ENCODE measurements around the gene OPCML. TPM values are rescaled to one million over a fixed set of nuclear protein-coding genes. Genes with fewer than 3 reads are reported as not detected.

Gene OPCML
- total RNA-seq, 1 experiment from 2014 or later: not detected

DNA sequence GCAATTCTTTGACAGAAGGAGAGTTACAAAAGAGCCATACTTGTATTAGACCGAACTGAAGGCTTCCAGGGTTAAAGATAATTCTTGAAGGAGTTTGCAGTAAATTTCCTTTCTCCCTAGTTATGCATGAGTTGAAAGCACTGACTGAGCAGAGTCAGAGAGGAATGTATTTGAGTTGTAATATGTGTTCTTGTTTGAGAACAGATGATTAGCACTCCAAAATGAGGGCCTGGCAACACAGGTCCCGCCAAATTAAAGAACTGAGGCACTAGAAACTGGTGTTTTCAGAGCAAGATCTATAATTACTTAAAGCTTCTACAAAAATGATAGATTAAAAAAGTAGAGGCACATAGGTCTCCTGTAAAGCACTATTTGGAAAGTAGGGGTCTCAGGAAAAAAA, 970.4 kb downstream of the OPCML start:
- Histone ChIP-seq H3K4me3 (no peak overlapping the region), H3K9me3 (ENCODE audit: insufficient read depth, low read depth) (no peaks in the 10 kb centered on the region), H3K79me2 (ENCODE audit: low read depth) (no peaks in the 10 kb centered on the region), H3K4me2 (no peak overlapping the region), H3F3A (ENCODE audit: insufficient read depth, low read depth) (no peaks in the 10 kb centered on the region), H3K27ac (no peak overlapping the region), H2AFZ (no peak overlapping the region), H3K36me3 (ENCODE audit: low read depth) (no peaks in the 10 kb centered on the region), H3K9me2 (ENCODE audit: insufficient read depth) (no peaks in the 10 kb centered on the region), H4K20me1 (ENCODE audit: insufficient read depth) (no peaks in the 10 kb centered on the region; the same call in 1 of the 2 replicates), H3K27me3 (ENCODE audit: insufficient read depth, low read depth) (no peaks in the 10 kb centered on the region), H3K4me1 (replicated peaks; ENCODE audit: insufficient read depth) (no peaks in the 10 kb centered on the region)
- CTCF ChIA-PET: no interaction called here
- DNase-seq: no peak
- POLR2A ChIA-PET (ENCODE audit: unreplicated experiment): no interaction called here
- BruUV-seq (replicated peaks): no TSS peak
- intact Hi-C loops (cut with micrococcal nuclease; ENCODE audit: unreplicated experiment): no loop called here
- no peak for TF ChIP-seq EZH2 (IDR thresholded peaks at IDR 0.05; ENCODE audit: low read depth)
- TF ChIP-seq, protein P1, sequence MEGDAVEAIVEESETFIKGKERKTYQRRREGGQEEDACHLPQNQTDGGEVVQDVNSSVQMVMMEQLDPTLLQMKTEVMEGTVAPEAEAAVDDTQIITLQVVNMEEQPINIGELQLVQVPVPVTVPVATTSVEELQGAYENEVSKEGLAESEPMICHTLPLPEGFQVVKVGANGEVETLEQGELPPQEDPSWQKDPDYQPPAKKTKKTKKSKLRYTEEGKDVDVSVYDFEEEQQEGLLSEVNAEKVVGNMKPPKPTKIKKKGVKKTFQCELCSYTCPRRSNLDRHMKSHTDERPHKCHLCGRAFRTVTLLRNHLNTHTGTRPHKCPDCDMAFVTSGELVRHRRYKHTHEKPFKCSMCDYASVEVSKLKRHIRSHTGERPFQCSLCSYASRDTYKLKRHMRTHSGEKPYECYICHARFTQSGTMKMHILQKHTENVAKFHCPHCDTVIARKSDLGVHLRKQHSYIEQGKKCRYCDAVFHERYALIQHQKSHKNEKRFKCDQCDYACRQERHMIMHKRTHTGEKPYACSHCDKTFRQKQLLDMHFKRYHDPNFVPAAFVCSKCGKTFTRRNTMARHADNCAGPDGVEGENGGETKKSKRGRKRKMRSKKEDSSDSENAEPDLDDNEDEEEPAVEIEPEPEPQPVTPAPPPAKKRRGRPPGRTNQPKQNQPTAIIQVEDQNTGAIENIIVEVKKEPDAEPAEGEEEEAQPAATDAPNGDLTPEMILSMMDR (conservative IDR thresholded peaks at IDR 0.05): no peak

DNA sequence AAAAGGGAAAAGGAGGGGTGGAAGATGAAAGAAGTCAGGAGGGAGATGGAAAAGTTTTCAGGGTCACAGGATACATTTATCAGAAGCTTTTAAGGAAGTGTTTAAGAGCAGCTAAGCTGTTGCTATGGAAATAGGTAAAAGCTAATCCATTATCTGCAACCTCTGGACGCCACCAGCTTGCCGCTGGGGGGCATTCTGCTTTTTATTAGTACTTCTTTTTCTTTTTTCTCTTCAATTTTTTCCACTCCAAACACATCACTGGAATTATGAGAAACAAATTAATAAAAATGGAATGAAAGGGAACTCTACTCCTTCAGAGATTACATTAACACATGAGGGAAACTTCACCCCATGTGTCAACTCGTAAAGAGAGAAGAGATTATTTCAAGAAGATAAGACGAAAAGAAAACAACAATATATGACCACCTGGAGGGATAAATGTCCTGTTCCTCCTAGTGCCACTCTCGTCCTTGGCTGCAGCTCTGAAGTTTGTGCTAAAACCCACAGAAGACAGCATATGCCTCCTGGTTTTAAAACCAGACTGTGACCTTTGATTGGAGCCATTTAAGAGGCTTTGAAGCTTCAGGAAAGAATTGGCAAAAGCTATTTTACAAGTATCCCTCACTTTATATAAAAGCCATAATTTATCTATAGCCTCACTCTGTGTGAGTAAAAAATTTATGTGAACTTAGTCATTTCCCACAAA, 972.8 kb downstream of the OPCML start:
- no peaks in the 10 kb centered on the region for H3F3A ChIP-seq (ENCODE audit: insufficient read depth, low read depth)
- H3K9me3 ChIP-seq (ENCODE audit: insufficient read depth, low read depth): no peaks in the 10 kb centered on the region
- H3K9me2 ChIP-seq (ENCODE audit: insufficient read depth): no peaks in the 10 kb centered on the region
- TF ChIP-seq EZH2 (IDR thresholded peaks at IDR 0.05; ENCODE audit: low read depth): no peak
- TF ChIP-seq, protein P1 (conservative IDR thresholded peaks at IDR 0.05): no peak
- no peak for DNase-seq
- intact Hi-C loops (cut with micrococcal nuclease; ENCODE audit: unreplicated experiment): no loop called here
- BruUV-seq (replicated peaks): no TSS peak
- H3K36me3 ChIP-seq (ENCODE audit: low read depth): no peaks in the 10 kb centered on the region
- H3K79me2 ChIP-seq (ENCODE audit: low read depth): no peaks in the 10 kb centered on the region
- H4K20me1 ChIP-seq (ENCODE audit: insufficient read depth): no peaks in the 10 kb centered on the region; the same call in 1 of the 2 replicates
- H3K4me3 ChIP-seq: no peak overlapping the region
- no peak overlapping the region for H2AFZ ChIP-seq
- no peak overlapping the region for H3K27ac ChIP-seq
- H3K27me3 ChIP-seq (ENCODE audit: insufficient read depth, low read depth): no peaks in the 10 kb centered on the region
- CTCF ChIA-PET: no interaction called here
- POLR2A ChIA-PET (ENCODE audit: unreplicated experiment): no interaction called here
- H3K4me2 ChIP-seq: no peak overlapping the region
- no peaks in the 10 kb centered on the region for H3K4me1 ChIP-seq (replicated peaks; ENCODE audit: insufficient read depth)

DNA sequence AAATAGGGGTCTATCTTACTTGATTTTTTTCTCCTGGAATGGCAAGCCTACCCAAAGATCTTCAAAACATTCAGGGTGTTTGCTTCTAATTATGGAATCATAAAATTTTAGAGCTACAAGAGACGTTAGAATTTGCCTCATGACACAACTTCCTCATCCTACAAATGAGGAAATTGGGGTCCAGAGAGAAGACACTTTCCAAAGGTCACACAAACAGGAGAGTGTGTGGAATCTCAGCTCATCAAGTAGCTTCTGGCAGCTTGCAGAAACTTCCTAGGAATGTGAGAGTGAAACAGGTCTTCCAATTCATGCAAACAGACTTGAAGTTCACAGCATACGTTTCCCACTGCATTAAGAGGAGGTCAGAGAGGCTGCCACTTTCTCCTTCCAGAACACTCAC, 976.0 kb downstream of the OPCML start:
- H4K20me1 ChIP-seq (ENCODE audit: insufficient read depth): no peaks in the 10 kb centered on the region; the same call in 1 of the 2 replicates
- intact Hi-C loops (cut with micrococcal nuclease; ENCODE audit: unreplicated experiment): no loop called here
- H3K4me2 ChIP-seq: no peak overlapping the region
- no peaks in the 10 kb centered on the region for H3K9me3 ChIP-seq (ENCODE audit: insufficient read depth, low read depth)
- no peak for TF ChIP-seq EZH2 (IDR thresholded peaks at IDR 0.05; ENCODE audit: low read depth)
- TF ChIP-seq, protein P1 (conservative IDR thresholded peaks at IDR 0.05): no peak
- H3K27me3 ChIP-seq (ENCODE audit: insufficient read depth, low read depth): no peaks in the 10 kb centered on the region
- H2AFZ ChIP-seq: no peak overlapping the region
- no peaks in the 10 kb centered on the region for H3K79me2 ChIP-seq (ENCODE audit: low read depth)
- no peaks in the 10 kb centered on the region for H3F3A ChIP-seq (ENCODE audit: insufficient read depth, low read depth)
- BruUV-seq (replicated peaks): no TSS peak
- POLR2A ChIA-PET (ENCODE audit: unreplicated experiment): no interaction called here
- H3K9me2 ChIP-seq (ENCODE audit: insufficient read depth): no peaks in the 10 kb centered on the region
- H3K27ac ChIP-seq: no peak overlapping the region
- no peak overlapping the region for H3K4me3 ChIP-seq
- H3K36me3 ChIP-seq (ENCODE audit: low read depth): no peaks in the 10 kb centered on the region
- DNase-seq: no peak
- H3K4me1 ChIP-seq (replicated peaks; ENCODE audit: insufficient read depth): no peaks in the 10 kb centered on the region
- CTCF ChIA-PET: no interaction called here

Measured in PC-9 (cell line).